Body of pancreas (tissue), 4 donors: ENCODE data around the gene ME3.

Source experiments
- CTCF ChIP-seq, 7 experiments: fragments of 450-650 bp in 4 of 7; fragments of 200-600 bp in 3 of 7; sonication (generic) in 3 of 7; IDR thresholded peaks; one replicate each; pipeline ENCODE4 v1.5.1; 2016 to 2019; ENCODE audit warnings: antibody characterized with exemption in 7 of 7
- POLR2A ChIP-seq, 3 donors: fragments of 450-650 bp; IDR thresholded peaks; one replicate each; pipeline ENCODE4 v1.6.1; 2016; ENCODE audit warnings: antibody characterized with exemption in 3 of 3, mild to moderate bottlenecking in 2 of 3

GRCh38 chr11:86589856-86590589, 82.4 kb downstream of the ME3 start:
- TF ChIP-seq CTCF (IDR thresholded peaks at IDR 0.05) (no peak), POLR2A (IDR thresholded peaks at IDR 0.05) (no peak)
